ENCODE results near the gene RBM33. TPM values are rescaled to one million over a fixed set of nuclear protein-coding genes. Genes with fewer than 3 reads are reported as not detected.

The RBM33 gene
- total RNA-seq, 4 donors from 2014 or later: 62.8 to 129 (median 92.8) TPM

DNA sequence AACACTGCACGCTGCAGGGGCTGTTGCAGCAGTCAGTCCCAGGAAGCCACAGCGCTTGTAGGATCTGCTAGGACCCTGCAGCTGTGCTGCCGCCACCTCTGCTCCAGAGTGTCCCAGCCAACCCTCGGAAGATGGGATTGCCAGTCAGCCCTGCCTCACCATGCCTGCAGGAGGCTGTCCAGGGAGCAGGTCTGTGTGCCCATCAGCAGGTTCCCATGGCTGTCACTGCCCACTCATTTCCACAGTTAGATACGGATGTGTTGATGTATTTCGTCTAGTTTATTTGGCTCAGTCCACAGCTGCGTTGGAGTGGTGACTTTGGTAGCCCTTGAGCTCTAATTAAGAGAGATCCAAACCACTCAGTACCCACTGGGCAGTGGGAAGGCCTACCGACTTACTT is 132.1 kb downstream of the RBM33 start:
- H3K36me3 ChIP-seq: peaks cover 0 to 48% (median 9%) of the 10 kb centered on the region in 4 donors
- DNase-seq: no peak
- in situ Hi-C loops (cut with MboI; ENCODE audit: low pct_ligation_motif_present in 1 of 4, low pct_unique_long_range_greater_than_20kb in 1 of 4, low sequenced_read_pairs in 3 of 4) (loop anchor here in 1 of 4 donors (25.0 kb wide), 1 partner anchor 1036 kb away; no protein-coding TSS in a partner anchor), intact Hi-C loops (cut with DNase I; ENCODE audit: low total_unique reads) (no loop called here)
- no peaks in the 10 kb centered on the region for H3K4me1 ChIP-seq
- WGBS, 2 donors (ENCODE audit: low coverage in 1 of 2): 94 to 96% methylated on average over 5 to 6 of the region's 8 CpGs
- TF ChIP-seq POLR2AphosphoS5 (IDR thresholded peaks at IDR 0.05) (no peak), EP300 (IDR thresholded peaks at IDR 0.05; ENCODE audit: low read depth) (no peak), POLR2A (IDR thresholded peaks at IDR 0.05) (no peak)
- TF ChIP-seq, protein P1, sequence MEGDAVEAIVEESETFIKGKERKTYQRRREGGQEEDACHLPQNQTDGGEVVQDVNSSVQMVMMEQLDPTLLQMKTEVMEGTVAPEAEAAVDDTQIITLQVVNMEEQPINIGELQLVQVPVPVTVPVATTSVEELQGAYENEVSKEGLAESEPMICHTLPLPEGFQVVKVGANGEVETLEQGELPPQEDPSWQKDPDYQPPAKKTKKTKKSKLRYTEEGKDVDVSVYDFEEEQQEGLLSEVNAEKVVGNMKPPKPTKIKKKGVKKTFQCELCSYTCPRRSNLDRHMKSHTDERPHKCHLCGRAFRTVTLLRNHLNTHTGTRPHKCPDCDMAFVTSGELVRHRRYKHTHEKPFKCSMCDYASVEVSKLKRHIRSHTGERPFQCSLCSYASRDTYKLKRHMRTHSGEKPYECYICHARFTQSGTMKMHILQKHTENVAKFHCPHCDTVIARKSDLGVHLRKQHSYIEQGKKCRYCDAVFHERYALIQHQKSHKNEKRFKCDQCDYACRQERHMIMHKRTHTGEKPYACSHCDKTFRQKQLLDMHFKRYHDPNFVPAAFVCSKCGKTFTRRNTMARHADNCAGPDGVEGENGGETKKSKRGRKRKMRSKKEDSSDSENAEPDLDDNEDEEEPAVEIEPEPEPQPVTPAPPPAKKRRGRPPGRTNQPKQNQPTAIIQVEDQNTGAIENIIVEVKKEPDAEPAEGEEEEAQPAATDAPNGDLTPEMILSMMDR (IDR thresholded peaks at IDR 0.05): no peak
- no peak overlapping the region for H3K4me3 ChIP-seq
- H3K27me3 ChIP-seq: no peaks in the 10 kb centered on the region
- H3K9me3 ChIP-seq: no peaks in the 10 kb centered on the region
- no peak overlapping the region for H3K27ac ChIP-seq

DNA sequence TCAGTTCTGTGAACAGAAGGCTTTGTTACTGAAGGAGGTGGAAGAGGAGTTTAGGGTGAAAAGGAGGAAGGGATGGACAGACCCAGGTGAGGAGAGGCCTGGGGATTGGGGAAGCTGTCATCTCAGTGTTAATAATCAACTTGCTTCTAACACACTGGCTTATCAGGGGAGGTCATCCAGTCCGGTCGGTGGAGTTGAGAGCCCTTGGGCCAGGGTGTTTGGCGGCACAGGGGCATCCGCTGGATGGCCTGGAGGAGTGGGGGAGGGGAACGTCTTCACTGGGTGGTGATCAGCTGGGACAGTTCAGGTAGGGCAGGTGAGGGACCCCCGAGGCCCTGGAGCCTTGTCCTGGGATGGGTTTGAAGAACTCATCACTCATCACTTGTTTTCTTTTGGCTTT is 133.9 kb downstream of the RBM33 start:
- H3K36me3 ChIP-seq: peaks cover 0 to 48% (median 9%) of the 10 kb centered on the region in 4 donors
- H3K4me1 ChIP-seq: no peaks in the 10 kb centered on the region
- no peaks in the 10 kb centered on the region for H3K27me3 ChIP-seq
- TF ChIP-seq POLR2A (IDR thresholded peaks at IDR 0.05): no peak
- TF ChIP-seq, protein P1 (IDR thresholded peaks at IDR 0.05): no peak
- TF ChIP-seq POLR2AphosphoS5 (IDR thresholded peaks at IDR 0.05): no peak
- TF ChIP-seq EP300 (IDR thresholded peaks at IDR 0.05; ENCODE audit: low read depth): no peak
- no peak overlapping the region for H3K4me3 ChIP-seq
- WGBS, 2 donors (ENCODE audit: low coverage in 1 of 2): 92% methylated on average over 6 of the region's 6 CpGs; no CpG with 5 or more reads in 1 of the 2 donors
- no peak for DNase-seq
- no peaks in the 10 kb centered on the region for H3K9me3 ChIP-seq
- H3K27ac ChIP-seq: no peak overlapping the region
- intact Hi-C loops (cut with DNase I; ENCODE audit: low total_unique reads) (no loop called here), in situ Hi-C loops (cut with MboI; ENCODE audit: low pct_ligation_motif_present in 1 of 4, low pct_unique_long_range_greater_than_20kb in 1 of 4, low sequenced_read_pairs in 3 of 4) (loop anchor here in 1 of 4 donors (25.0 kb wide), 1 partner anchor 1034 kb away; no protein-coding TSS in a partner anchor)

DNA sequence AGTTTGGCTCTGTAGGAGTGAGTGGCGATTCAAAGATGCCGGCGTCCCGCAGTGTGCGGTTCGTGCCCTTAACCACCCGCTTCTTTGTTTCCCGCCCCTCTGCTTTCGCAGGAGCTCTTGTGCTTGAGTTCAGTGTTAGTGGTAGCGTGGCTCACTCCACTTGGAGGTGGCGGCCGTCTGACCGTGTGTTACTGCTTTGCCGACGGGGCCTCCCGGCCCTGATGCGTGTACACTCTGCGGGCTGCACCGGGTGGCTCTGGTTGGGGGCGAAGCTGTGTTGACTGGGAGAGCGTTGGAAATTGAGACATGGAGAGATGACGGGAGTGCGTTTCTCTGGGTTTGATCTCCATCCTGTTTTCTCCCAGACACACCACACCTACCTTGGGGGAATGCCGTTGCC is 136.4 kb downstream of the RBM33 start:
- no peak for TF ChIP-seq EP300 (IDR thresholded peaks at IDR 0.05; ENCODE audit: low read depth)
- TF ChIP-seq, protein P1 (IDR thresholded peaks at IDR 0.05): no peak
- H3K36me3 ChIP-seq: peaks cover 0 to 28% (median 4%) of the 10 kb centered on the region in 4 donors
- no peaks in the 10 kb centered on the region for H3K9me3 ChIP-seq
- no peak for DNase-seq
- intact Hi-C loops (cut with DNase I; ENCODE audit: low total_unique reads) (loop anchor here (5.0 kb wide), 1 partner anchor 354 kb away; no protein-coding TSS in a partner anchor), in situ Hi-C loops (cut with MboI; ENCODE audit: low pct_ligation_motif_present in 1 of 4, low pct_unique_long_range_greater_than_20kb in 1 of 4, low sequenced_read_pairs in 3 of 4) (loop anchor here in 1 of 4 donors (25.0 kb wide), 1 partner anchor 1031 kb away; no protein-coding TSS in a partner anchor)
- no peak overlapping the region for H3K4me3 ChIP-seq
- H3K27ac ChIP-seq: no peak overlapping the region
- no peaks in the 10 kb centered on the region for H3K4me1 ChIP-seq
- no peaks in the 10 kb centered on the region for H3K27me3 ChIP-seq
- WGBS, 2 donors (ENCODE audit: low coverage in 1 of 2): 97% methylated on average over 14 to 24 of the region's 24 CpGs

DNA sequence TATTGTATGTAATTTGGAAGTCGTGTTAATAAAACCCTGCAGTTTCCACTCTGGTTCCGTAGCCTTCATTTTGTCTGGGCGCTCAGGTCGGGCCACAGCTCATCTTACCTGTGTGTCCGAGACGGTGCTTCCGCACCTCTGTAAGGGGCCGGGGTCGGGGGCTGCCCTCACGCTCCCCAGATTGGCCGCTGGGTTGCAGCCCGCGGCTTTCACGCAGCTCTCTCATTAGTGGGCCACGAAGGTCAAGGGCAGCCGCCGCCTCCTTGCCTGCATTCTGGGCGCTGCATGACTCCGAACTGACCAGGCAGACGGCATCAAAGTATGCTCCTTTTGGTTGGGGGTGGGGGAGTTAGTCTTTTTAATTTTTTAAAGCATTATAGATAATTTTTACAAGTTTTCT is 137.0 kb downstream of the RBM33 start:
- no peak overlapping the region for H3K4me3 ChIP-seq
- peaks cover 0 to 23% (median 2%) of the 10 kb centered on the region in 4 donors for H3K36me3 ChIP-seq
- no peak overlapping the region for H3K27ac ChIP-seq
- H3K9me3 ChIP-seq: no peaks in the 10 kb centered on the region
- no peaks in the 10 kb centered on the region for H3K27me3 ChIP-seq
- TF ChIP-seq POLR2A (IDR thresholded peaks at IDR 0.05) (no peak), POLR2AphosphoS5 (IDR thresholded peaks at IDR 0.05) (no peak)
- TF ChIP-seq, protein P1 (IDR thresholded peaks at IDR 0.05): no peak
- DNase-seq: no peak
- WGBS, 2 donors (ENCODE audit: low coverage in 1 of 2): 90 to 97% methylated on average over 6 to 20 of the region's 20 CpGs
- intact Hi-C loops (cut with DNase I; ENCODE audit: low total_unique reads) (loop anchor here (5.0 kb wide), 1 partner anchor 354 kb away; no protein-coding TSS in a partner anchor), in situ Hi-C loops (cut with MboI; ENCODE audit: low pct_ligation_motif_present in 1 of 4, low pct_unique_long_range_greater_than_20kb in 1 of 4, low sequenced_read_pairs in 3 of 4) (loop anchor here in 1 of 4 donors (25.0 kb wide), 1 partner anchor 1031 kb away; no protein-coding TSS in a partner anchor)
- no peaks in the 10 kb centered on the region for H3K4me1 ChIP-seq
